K562 (cell line): ENCODE results near the gene NUAK2. TPM values are rescaled to one million over a fixed set of nuclear protein-coding genes. Genes with fewer than 3 reads are reported as not detected.

Experiments
- FIP1L1 ChIP-seq: fragments of 200-400 bp; formaldehyde crosslinking; IDR thresholded peaks from 2 replicates; pipeline ENCODE4 v1.6.1; 2018; ENCODE audit warnings: mild to moderate bottlenecking, low read depth, low read length; ENCODE audit not compliant: poor library complexity, severe bottlenecking
- IFI16 ChIP-seq: fragments of 250-450 bp; sonication (Bioruptor Pico); IDR thresholded peaks from 2 replicates; pipeline ENCODE4 v2.1.2; 2022; ENCODE audit warnings: mild to moderate bottlenecking, inconsistent platforms
- IRF2 ChIP-seq: sonication (generic); formaldehyde crosslinking; IDR thresholded peaks from 2 replicates; pipeline ENCODE4 v1.8.1; 2022; ENCODE audit warnings: mild to moderate bottlenecking, missing genetic modification reagents
- PRPF4 ChIP-seq: fragments of 200-400 bp; formaldehyde crosslinking; IDR thresholded peaks from one replicate; pipeline ENCODE4 v1.6.1; 2017; ENCODE audit warnings: low read length, low read depth, mild to moderate bottlenecking; ENCODE audit not compliant: insufficient read depth, poor library complexity, severe bottlenecking
- TAF9B ChIP-seq: fragments of 450-650 bp; IDR thresholded peaks from 2 replicates; pipeline ENCODE4 v1.6.1; 2018; ENCODE audit warnings: mild to moderate bottlenecking; ENCODE audit not compliant: partially characterized antibody
- TCF7 ChIP-seq: sonication (generic); IDR thresholded peaks from 2 replicates; pipeline ENCODE4 v1.6.1; 2016; ENCODE audit warnings: antibody characterized with exemption, borderline replicate concordance
- UBTF ChIP-seq, 2 experiments: IDR thresholded peaks; 2 replicates each; pipeline ENCODE4 v1.6.1; 2012; ENCODE audit warnings: improper control_type of control experiment in 2 of 2, low read depth in 2 of 2, low read length in 2 of 2, borderline replicate concordance in 1 of 2
- YBX1 ChIP-seq: fragments of 450-650 bp; IDR thresholded peaks from 2 replicates; pipeline ENCODE4 v1.7.1; 2016; ENCODE audit warnings: mild to moderate bottlenecking
- polyA plus RNA-seq, 8 experiments: library from polyadenylated mRNA; depleted of rRNA in 4 of 8; stranded (reverse) in 5 of 8; unstranded in 3 of 8; fragments of >200 nt; fragmentation: Nextera tagmentation in 2 of 8; fragmentation: Illumina TruSeq in 1 of 8; extraction: Ambion mirVana in 2 of 8; extraction: Trizol in 1 of 8; gene quantifications; 2 replicates each; pipeline versions ENCODE4 v1.2.1 to v1.2.3, GENCODE V29; 2011 to 2014; ENCODE audit warnings: inconsistent platforms in 1 of 8, missing spikeins in 1 of 8
- total RNA-seq, 7 experiments: library from RNA; depleted of rRNA in 6 of 7; stranded (reverse); fragments of >200 nt in 6 of 7; fragmentation: Illumina TruSeq in 2 of 7; extraction: Trizol in 2 of 7; gene quantifications; 2 replicates each; pipeline versions ENCODE4 v1.2.1 to v1.2.3, GENCODE V29; 2011 to 2021; ENCODE audit warnings: low replicate concordance in 1 of 7
- TF ChIP-seq, protein P1 (sequence below): fragments of 150-350 bp; IDR thresholded peaks from 2 replicates; pipeline ENCODE4 v1.6.1; 2014; ENCODE audit warnings: low read depth, mild to moderate bottlenecking, low read length, borderline replicate concordance

The NUAK2 gene
- total and polyA plus RNA-seq, 9 of the 15 experiments (the other 6 are each of a cell fraction or from before 2014, with no cell fraction given): 0.04 to 0.44 (median 0.14) TPM

DNA sequence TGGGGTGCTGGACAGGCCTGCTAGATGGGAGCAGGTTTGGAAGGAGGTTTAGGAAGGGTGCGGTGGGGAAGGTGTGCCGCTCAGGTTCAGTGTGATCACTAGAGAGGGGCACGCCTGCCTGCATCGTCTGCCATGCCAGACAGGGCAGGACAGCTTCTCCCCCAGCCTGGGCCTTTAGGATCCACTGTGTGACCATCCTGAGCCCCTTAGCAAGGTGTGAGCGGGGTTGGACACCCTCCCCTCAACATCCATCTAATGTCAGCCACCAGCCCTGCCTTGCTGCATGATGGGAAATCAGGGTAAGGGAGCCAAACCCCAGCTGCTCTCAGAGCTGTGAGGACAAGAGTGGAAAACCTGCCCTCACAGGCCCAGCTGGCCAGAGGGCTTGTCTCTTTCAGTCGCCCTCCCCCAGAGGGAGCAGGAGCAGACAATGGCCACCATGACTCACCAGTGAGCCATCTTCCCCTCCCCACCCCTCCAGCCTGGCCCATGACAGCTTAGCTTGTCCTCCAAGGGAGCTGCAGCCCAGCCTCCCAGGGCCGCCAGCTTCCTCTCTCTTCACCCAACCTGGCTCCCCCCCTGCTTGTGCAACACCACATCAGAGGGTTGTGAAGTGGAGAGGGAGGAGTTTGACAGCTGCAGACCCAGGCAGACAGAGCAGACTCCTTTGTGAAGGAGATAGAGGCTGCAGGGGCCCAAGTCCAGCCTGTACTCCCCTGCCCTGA lies 37.0 kb downstream of the NUAK2 start (continued):
- TF ChIP-seq, protein P1, sequence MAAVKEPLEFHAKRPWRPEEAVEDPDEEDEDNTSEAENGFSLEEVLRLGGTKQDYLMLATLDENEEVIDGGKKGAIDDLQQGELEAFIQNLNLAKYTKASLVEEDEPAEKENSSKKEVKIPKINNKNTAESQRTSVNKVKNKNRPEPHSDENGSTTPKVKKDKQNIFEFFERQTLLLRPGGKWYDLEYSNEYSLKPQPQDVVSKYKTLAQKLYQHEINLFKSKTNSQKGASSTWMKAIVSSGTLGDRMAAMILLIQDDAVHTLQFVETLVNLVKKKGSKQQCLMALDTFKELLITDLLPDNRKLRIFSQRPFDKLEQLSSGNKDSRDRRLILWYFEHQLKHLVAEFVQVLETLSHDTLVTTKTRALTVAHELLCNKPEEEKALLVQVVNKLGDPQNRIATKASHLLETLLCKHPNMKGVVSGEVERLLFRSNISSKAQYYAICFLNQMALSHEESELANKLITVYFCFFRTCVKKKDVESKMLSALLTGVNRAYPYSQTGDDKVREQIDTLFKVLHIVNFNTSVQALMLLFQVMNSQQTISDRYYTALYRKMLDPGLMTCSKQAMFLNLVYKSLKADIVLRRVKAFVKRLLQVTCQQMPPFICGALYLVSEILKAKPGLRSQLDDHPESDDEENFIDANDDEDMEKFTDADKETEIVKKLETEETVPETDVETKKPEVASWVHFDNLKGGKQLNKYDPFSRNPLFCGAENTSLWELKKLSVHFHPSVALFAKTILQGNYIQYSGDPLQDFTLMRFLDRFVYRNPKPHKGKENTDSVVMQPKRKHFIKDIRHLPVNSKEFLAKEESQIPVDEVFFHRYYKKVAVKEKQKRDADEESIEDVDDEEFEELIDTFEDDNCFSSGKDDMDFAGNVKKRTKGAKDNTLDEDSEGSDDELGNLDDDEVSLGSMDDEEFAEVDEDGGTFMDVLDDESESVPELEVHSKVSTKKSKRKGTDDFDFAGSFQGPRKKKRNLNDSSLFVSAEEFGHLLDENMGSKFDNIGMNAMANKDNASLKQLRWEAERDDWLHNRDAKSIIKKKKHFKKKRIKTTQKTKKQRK: no peak
- TF ChIP-seq YBX1 (no peak), TAF9B (no peak), IFI16 (CRISPR knock-in tag) (no peak), UBTF (IDR thresholded peaks at IDR 0.05; ENCODE audit: borderline replicate concordance in 1 of 2, low read depth in 2 of 2, low read length in 2 of 2) (peak; percentile 74 to 75; a peak in 2 of 4 replicates), FIP1L1 (no peak), PRPF4 (no peak), TCF7 (peak; percentile 85), IRF2 (CRISPR knock-in tag) (no peak)
